Measurements from ENCODE around the gene MXRA8.
"Not testable (repeated sequence)": the region's sequence is repeated elsewhere in the genome, so short reads cannot be mapped to it uniquely, and the experiment has no call there.

Gene MXRA8

DNA sequence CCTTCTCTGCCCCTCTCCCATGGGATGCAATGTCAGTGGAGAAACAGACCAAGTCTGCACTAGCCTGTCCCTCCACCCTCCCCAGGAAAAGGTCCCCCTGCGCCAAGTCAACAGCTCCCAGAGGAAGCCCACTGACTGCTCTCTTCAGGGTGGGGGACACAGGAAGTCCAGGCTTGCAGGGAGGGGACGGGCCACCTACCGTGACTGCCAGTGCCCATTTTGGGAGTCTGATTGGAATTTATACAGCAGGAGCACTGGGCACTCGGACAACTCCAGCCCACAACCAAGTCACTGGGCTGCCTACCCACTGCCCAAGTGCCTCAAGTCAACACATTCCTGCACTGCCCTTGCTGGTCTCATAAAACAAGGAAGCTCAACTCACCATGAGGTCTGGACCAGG lies 34.7 kb upstream of the MXRA8 start:
- no peak for DNase-seq (ENCODE audit: low spot score)

DNA sequence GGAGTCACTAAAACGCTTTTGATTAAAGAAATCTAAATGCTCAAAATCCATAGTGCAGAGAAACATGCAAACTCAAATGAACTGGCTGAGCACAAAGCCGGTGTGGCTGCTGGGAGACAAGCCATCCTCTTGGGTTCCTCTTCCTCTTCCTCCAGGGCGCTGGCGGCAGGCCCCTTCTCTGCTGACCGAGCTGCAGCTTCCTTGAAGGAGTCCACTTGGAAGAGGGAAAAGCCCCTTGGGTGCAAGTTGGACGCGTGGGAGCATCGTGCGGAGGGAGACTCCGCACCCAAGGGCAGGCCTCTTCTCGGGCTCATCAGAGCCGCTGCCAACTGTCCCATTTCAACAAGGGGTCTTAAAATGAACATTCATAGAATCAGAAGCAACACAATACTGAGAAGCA lies 32.9 kb upstream of the MXRA8 start:
- DNase-seq (ENCODE audit: low spot score) = no peak

DNA sequence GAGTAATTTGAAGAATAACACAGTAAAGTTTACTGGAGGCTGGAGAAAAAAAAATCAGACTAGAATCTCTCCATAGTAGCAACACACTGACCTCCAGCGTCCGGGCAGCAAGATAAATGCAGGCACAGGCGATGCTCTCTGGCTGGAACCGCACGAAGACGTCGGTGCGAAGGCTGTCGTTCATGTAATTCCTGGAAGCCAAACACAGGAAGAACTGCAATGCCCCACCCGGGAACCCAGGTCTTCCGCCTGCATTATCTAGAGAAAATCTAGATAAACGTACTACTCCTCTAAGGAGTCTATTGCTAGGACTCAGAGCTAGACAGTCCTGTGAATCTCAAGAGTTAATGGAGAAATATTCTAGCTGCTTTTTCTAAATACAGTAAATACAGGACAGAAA lies 32.3 kb upstream of the MXRA8 start:
- DNase-seq (ENCODE audit: low spot score) = no peak

DNA sequence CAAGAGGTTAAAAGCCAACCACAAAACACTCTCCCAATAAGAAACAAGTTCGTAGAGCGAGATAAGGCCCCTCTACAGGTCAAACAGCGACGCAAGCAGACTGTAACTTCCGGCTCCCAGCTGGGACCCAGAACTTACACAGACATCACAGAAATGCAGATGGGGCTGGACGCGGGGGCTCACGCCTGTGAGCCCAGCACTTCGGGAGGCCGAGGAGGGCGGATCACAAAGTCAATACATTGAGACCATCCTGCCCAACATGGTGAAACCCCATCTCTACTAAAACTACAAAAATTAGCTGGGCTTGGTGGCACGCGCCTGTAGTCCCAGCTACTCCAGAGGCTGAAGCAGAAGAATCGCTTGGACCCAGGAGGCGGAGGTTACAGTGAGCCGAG lies 29.7 kb upstream of the MXRA8 start:
- DNase-seq (ENCODE audit: low spot score) = no peak

DNA sequence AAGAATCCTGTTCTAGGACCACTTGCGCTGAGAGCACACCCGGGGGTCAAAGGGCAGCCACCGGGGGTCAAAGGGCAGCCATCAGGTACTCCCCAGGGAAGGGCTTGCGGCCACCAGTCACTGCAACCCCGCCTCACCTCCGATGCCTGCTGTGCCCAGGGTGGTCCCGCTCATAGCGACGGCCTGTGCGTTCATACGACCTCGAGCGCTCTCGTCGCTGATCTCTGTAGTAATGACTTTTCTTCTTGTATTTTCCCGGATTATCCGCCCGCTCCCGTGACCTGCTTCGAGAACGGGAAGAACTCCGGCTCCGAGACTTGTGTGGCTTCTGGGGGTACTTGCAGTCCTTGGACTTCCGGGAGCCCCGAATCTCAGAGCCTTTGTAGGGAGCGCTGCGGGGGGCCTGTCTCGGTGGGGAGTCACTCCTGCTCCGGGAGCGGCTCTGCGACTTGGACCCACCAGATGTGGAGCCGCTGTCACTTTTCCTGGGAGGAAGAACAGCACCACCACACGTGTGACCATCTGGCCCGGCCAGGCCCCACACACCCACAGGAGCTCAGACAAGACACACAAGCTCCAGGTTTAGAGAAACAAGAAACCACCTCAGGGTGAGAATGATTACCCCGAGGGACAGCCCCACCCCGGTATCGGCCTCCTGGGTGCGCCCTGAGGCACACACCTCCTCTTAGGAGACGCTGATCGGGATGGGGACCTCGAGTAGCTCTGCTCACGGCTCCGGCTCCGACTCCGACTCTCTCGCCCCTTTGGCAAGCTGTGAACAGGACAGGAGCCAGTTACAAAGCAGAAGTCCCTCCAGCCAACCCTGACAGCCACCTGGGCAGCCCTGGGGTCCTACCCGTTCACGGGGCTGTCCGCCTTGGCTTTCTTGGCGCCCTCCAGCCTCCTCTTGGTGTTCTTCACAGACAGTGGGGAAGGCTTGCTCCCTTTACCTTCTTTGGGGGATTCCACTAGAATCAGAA lies 29.0 kb upstream of the MXRA8 start:
- no peak for DNase-seq (ENCODE audit: low spot score)

DNA sequence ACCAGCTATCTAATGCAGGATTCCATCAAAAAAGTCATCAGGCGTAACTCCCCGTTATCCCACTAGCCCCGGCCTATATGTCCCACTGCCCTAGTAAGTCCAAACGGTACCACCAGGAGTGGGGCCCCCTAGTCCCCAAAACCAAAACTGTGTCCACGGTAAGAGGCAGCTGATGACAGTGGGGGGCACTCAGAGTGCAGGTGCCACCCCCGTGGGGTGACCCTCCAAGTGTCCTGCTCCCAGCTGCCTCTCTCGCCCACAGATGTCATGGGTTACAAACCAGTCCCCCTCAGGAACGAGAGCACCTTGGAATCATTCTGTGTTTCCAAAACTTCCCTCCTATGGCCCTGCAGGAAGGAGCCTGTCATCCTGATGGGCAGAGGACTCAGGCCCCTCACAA lies 27.6 kb upstream of the MXRA8 start:
- no peak for DNase-seq (ENCODE audit: low spot score)

DNA sequence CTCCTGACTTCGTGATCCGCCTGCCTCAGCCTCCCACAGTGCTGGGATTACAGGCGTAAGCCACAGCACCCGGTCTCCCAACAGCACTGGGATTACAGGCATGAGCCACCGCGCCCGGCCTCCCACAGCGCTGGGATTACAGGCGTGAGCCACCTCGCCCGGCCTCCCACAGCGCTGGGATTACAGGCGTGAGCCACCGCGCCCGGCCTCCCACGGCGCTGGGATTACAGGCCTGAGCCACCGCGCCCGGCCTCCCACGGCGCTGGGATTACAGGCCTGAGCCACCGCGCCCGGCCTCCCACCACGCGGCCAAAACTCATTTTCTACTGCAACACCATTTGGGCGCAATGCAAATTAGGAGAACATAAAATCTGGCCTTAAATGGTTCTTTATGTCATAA lies 27.0 kb upstream of the MXRA8 start:
- DNase-seq (ENCODE audit: low spot score) = not testable (repeated sequence)

DNA sequence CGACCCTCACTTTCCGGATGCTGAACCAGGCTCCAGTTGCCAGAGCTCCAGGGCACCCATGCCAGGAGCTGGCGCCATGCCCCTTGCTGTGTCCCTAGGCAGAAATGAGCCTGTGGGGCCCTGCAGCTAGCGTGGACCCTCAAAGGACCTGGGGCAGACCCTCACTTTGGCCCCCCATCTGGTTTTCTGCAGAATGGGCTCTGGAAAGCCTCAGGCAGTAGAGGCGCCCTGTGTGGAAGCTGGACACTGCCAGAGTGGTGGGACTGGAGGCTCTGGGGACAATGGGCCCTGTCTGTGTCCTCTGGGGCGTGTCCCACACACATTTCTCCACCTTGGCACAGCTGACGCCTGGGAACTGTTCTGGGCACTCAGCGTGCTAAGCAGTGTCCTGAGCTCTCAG lies 22.9 kb upstream of the MXRA8 start:
- DNase-seq (ENCODE audit: low spot score) = no peak

DNA sequence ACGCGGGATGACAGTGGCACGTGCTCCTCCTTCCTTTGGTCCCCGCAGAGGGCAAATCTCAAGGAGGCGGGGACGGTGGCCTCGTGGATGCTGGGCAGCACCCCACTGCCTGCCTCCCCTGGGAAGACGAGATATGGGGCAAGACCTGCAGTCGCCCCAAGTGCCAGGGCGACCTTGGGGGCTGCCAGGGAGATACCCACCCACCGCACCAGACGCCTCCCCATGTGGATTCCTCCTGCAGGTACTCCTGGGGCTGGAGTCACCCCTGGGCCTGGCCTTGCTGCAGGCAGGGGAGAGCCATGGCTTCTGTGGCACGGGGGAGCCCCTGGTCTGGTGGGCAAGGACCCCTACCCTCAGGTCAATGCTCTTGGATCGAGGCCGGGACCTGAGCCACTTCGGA lies 22.5 kb upstream of the MXRA8 start:
- DNase-seq (ENCODE audit: low spot score) = no peak

DNA sequence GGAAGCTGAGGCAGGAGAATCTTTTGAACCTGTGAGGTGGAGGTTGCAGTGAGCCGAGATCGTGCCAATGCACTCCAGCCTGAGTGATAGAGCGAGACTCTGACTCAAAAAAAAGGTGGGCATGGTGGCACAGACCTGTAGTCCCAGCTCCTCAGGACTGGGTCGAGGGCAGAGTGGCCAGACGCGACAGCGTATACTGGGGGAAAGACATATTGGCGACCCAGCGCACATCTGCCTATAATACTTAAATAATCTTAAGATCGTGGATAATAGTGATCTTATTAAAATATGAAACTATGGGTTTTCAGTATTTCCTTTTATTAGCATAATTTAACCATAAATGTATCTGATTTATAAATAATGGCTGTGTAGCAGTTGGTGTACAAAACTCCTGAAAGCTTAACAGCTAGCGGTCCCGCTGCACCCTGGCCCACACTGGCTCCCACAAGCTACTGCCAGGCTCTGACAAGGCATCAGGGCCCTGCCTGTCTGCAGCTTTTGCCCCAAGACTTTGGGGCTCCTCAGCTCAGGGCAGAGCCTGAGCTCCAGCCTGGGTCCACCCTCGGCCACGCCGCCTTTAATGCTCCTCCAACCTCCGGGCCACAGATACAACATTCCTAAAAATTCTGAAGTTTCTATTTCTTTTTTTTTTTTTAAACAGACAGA lies 19.3 kb upstream of the MXRA8 start:
- DNase-seq (ENCODE audit: low spot score) = no peak

DNA sequence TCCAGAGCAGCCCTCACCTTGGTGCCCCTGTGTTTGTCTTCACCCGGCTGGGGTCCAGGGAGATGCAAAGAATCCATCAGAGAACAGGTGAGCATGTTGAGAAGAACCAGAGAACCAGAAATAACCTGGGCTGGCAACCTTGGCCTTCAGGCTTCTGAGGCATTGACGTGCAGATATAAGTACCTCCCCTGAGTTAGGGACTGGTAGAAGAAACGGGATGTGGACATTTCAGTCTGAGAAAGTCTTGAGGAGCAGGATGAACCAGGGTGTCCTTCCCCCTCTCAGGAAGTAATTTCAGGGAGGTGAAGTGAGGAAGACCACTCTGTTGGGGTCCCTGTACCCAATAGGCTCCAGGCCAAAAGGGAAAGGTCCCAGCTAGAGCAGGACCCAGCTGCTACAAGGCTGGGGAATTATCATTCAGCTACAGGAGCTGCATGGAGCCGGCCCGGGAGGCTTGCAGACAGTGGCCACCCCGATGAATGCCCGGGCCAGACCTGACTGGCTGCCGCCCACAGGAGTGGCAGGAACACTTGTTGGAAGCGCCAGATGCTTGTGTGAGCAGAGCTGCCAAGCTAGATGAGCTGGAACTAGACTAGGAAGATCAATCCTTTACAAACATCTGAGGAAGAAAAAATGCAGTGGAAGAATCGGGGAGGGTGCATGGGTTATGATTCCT lies 18.3 kb upstream of the MXRA8 start:
- DNase-seq (ENCODE audit: low spot score) = no peak

DNA sequence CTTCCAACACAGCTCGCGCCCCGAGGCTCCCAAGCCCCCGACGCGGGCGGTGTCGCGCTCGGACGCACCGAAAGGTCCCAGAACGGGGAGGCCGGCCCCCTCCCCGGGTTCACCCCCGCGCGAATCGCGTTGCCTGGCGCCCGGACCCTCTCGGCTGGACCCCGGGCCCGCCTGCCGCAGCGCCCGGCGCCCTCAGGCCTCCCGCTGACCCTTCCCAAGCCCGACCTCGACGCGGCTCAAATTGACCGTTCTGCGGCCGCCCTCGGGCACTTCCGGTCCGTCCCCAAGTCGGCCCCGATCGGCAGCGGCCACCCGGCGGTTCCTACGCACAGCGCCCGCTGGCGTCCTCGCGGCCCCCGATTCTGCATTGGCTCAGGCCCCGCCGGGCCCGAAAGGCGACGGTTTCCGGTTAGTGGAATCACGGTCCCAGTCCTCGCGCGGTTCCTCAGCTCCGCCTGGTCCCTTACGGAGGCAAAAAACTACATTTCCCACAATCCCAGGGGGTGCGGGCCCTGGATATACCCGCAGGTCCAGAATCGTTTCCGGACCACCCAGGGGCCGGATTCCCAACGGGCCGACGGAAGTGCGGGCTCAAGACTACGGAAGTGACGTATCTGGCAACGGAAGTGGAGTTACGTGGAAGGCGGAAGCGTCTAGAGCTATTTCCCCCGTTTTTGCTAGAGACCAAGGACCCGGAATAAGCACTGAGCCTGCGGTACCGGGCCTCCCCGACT lies 16.7 kb upstream of the MXRA8 start, which contains the start of gene AURKAIP1:
AURKAIP1 (minus strand) TSS at position 279 of the 734 bp plus-strand sequence. CDS start 451 bp downstream, outside the sequence.
- DNase-seq (ENCODE audit: low spot score) = peak; percentile 99

DNA sequence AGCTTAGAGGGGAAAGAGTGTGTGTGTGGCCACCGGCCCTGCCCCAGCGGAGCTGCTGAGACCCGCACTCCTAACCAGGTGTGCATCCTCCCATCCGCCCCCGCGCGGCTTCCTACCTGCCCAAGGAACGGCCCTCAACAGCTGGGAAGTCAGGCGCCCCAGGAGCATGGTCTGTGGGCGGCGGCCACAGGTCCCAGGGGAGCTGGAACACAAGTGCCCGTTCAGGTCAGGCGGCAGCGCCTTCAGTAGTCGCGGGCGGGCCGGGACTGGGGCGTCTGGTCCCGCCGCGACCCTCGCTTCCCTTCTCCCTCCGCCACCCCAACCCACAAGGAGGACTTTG lies 16.2 kb upstream of the MXRA8 start:
- no peak for DNase-seq (ENCODE audit: low spot score)

DNA sequence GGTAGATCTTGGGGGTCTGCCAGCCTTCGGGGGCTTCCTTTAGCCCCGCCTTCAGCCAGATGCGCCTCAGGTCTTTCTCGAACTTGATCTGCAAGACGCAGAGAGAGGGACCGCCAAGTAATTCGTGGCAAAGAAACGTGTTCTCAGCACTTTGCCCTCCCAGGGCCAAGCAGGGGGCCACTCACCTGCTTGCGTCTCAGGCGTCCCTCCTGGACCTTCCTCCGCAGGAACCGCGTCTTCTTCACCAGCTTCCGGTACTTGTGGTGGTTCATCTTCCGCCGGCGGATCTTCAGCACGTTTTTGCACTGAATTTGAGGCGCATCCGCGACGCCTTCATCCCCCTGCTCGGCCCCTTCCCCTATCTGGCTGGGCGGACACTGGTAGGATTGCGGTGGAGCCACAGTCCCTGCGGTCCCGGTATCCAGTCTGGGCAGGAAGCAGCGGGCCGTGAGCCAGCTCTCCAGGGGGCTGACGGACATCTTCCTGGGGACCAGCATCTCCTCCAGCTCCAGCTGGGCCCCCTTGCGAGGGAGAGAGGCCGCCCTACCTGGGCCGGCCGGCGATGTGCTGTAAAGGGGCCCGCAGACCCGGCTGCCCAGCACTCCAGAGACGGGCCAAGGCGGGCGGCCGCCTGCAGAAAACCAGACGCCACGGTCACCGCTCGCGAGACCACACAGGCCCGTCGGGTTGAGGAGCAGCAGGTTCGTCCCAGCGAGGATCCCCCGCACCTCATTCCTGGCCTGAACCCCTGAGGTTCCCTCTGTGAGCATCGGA lies 15.6 kb upstream of the MXRA8 start:
- DNase-seq (ENCODE audit: low spot score) = no peak

DNA sequence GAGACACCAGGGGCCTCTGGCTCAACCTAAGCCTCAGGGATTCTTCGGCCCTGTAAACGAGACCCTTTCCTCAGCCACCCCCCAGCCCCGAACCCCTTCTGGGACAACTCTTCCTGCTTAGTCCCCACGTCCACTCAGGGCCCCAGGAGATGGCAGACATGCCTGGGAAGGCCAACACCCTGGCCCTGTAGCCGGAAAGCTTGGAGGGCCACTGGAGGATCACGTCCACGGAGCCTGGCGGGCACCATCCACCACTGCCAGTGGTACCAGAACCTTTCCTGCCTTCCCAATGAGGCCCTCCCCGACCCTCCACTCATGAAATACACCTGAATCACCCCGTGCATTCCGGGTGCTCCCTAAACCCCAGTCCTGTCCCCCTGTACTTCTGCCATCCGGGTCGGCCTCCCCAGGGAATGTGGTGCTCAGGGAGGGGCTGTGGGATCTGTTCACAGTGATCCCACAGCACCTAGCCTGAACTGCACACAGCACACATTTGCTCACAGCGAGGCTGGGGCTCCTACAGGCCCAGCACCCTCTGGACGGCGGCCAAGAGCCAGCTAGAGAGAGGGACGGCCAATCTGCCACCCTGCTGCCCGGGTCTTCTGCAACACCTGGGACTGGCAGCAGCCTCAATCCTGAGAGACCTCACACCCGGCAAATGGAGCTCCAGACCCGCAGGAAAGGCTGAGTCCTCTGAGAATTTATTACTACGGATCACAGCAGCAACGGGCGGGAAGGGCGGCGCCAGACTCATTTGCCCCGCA lies 14.9 kb upstream of the MXRA8 start:
- no peak for DNase-seq (ENCODE audit: low spot score)

DNA sequence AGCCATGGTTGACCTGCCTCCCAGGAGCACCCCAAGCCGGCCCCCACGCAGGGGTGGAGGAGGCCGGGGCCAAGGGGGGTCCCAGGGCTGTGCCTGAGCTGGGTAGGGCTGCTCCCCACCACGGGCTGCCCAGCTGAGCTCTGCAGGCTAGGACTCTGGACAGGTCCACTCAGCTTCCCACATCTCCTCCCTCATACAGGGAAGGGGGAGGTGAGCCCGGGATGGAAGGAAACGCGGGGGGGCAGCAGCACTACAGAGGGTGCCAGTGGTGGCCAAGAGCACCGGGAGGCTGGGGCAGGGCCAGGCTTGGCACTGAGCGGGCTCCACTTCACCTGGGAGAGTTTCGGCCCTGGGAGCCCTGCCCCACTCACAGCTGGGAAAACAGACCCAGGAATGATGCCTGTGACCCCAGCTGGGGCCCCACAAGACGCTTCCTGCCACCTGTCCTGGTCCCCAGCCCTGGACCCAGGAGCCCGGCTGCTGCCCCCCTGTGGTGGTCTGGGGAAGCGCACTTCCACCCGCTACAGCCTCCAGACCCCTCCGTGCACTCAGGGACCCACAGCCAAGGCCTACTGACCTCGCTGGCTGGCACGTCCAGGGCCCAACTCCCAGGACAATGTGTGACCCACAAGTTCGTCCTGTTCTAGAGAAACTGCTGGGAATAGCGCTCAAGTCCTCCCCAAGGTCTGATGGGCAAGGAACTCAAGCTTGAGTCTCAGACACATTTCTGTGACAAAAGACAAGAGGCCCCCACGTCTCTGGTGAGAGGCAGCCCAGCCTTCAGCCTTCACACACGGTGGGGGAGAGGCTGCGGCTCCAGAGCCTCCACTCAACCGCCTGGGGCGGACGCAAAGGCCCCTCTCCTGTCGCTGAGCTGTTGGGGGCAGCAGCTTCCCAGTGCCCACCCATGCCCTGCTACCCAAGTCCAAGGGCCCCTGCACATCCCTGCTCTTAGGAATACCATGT lies 13.7 kb upstream of the MXRA8 start:
- peak; percentile 75 for DNase-seq (ENCODE audit: low spot score)

DNA sequence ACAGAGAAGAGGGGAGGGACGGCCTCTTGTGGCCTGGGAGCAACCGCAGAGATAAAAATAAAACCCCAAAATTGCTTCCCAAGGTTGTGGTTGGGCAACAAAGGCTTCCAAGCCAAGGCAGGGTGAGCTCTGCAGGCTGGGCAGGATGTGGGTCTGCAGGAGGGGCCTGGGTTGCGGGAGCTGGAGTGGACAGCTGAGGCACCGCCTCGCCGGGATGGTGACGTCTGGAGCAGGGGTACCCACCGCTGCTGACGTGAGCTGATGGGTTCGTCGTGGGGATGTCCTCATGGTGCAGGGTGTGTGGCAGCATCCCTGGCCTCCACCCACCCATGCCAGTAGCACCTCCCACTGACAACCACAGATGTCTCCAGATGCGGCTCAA lies 13.0 kb upstream of the MXRA8 start:
- DNase-seq (ENCODE audit: low spot score) = peak; percentile 39

DNA sequence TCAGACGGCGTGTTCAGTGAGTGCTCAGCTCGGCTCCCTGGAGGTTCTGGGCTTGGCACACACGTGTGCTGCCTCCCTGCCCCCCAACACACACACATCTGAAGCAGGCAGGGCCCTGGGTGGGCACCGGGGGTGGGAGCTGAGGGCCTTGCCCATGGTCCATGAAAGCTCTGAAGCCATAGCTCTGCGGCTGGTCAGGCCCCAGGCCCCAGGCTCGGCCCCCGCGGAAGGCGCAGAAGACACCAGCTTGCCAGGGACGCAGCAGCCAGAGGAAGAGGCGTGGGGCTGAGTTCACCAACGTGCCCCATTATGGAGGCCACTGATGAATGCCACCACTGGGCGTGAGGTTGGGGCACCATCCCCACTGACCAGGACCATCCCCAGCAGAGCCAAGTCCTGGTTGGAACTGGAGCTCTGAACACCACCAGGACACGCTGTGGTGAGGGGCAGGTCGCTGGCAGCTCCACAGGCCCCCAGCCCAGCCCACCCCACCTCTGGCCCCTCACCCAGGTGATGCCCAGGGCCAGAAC lies 12.5 kb upstream of the MXRA8 start:
- DNase-seq (ENCODE audit: low spot score) = no peak

DNA sequence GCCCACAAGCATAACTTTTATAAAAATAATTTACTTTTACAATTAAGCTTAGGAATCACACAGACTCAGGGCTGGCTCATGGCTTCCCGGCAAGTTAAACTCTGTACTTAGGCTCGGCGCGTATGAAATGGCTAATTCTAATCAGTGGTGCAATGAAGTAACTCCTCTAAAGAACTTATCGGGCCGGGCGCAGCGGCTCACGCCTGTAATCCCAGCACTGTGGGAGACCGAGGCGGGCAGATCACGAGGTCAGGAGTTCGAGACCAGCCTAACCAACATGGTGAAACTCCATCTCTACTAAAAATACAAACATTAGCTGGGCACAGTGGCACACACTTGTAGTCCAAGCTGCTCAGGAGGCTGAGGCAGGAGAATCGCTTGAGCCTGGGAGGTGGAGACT lies 11.7 kb upstream of the MXRA8 start:
- DNase-seq (ENCODE audit: low spot score) = not testable (repeated sequence)

Data from CD4-positive, alpha-beta T cell treated with Interleukin-15 for 4 hours (primary cell).